WI38 (cell line): ENCODE data around the gene CXCL11.

ENCODE experiments used
- H3K4me3 ChIP-seq: 2 replicates; pipeline ENCODE4 v1.5.1; 2011; ENCODE audit warnings: low read depth, mild to moderate bottlenecking, control low read depth, low read length
- CTCF ChIP-seq: IDR thresholded peaks from 2 replicates; pipeline ENCODE4 v1.5.1; 2012; ENCODE audit warnings: low read depth, mild to moderate bottlenecking, control low read depth, low read length

CXCL11 gene

DNA sequence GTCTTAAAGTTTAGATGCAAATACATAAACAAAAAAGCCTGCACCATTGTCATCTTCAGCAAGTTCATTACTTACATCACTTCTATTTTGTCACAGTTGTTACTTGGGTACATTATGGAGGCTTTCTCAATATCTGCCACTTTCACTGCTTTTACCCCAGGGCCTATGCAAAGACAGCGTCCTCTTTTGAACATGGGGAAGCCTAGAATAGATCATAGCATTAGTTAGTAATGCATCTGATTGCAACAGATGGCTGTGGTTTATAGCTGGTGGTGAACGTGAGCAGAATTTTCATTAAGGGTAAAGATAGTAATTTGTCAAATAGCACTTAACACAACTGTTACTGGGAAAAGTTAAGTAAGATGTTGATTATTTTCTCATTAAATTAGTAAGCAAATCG is 729 bp downstream of the CXCL11 start:
- no peak overlapping the region for H3K4me3 ChIP-seq
- no peak for TF ChIP-seq CTCF

DNA sequence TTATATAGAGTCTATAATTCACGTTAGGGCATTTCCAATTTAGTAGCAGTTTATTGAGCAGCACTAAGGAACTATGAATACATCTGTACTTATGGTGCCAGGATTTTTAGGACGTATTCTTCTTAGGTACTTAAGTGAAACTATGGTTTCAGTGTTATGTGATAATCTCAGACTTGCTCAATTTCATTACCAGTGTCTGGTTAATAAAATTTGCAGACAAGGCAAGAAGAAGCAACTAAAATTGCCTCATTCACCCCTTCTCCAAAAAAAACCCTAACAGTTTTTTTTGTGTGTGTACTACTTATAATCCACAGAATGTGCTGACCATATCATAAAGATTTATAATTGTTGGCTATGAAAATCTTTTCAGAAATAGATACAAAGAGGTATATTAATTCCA is 6.6 kb downstream of the CXCL11 start:
- TF ChIP-seq CTCF = no peak
- no peak overlapping the region for H3K4me3 ChIP-seq

GRCh38 chr4:76028350-76028765 is 7.5 kb downstream of the CXCL11 start:
- H3K4me3 ChIP-seq = peak overlapping the region; percentile 40
- TF ChIP-seq CTCF = no peak

- no peak for TF ChIP-seq CTCF
- H3K4me3 ChIP-seq = no peak overlapping the region
Observed at GRCh38 chr4:76024065-76024464, 11.8 kb downstream of the CXCL11 start.

- TF ChIP-seq CTCF = no peak
- no peak within 1 kb of the TSS for H3K4me3 ChIP-seq
Observed at GRCh38 chr4:76023389-76023788, 12.5 kb downstream of the CXCL11 start, which contains the start of gene CXCL10. Gene CXCL10 (minus strand): TSS chr4:76023497. CDS start chr4:76023431, 66 bp downstream.

DNA sequence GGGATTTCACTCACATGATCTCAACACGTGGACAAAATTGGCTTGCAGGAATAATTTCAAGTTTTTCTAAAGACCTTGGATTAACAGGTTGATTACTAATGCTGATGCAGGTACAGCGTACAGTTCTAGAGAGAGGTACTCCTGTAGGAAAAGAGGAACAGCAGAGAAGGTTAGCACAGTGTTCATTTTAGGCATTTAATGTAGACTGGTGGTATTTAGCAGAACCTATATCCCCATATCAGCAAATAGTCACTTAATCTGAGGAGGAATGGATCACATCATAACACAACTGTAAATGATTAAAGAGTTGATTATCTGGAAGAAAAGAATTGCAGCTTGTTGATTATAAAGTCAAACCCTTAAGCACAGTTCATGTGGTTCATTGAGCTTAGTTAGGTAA is 13.2 kb downstream of the CXCL11 start:
- H3K4me3 ChIP-seq = no peak overlapping the region
- TF ChIP-seq CTCF = no peak

DNA sequence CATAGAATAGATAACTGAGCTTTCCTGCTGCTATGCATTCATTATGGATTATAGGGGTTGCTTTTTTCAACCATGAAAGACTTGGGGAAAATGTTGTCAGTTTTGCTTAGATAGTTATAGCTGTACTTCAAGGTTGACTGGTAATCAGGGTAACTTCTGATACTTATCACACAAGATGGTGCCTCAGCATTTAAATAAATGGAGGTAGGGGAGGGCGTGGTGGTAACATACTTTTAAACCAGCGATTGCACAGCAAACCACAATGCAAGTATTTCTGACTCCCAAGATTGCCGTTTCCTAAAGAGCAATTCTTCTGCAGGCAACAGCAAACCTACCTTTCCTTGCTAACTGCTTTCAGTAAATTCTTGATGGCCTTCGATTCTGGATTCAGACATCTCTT is 13.8 kb downstream of the CXCL11 start:
- no peak overlapping the region for H3K4me3 ChIP-seq
- TF ChIP-seq CTCF = no peak
